NCI-H524 (cell line): ENCODE measurements around the gene ZNF24.
A peak's percentile ranks its signal among the peaks of the same experiment; 100 is the strongest.

Experiments
- DNase-seq, 2 experiments: peaks; one replicate each; lab custom pipeline; 2025; lab: John Stamatoyannopoulos, UW

ZNF24 gene

GRCh38 chr18:35296060-35296459 lies 48.2 kb downstream of the ZNF24 start:
- DNase-seq: no peak

GRCh38 chr18:35291166-35291565 lies 53.1 kb downstream of the ZNF24 start:
- no peak for DNase-seq

- peak; percentile 90 to 91 for DNase-seq
These were observed 54.0 kb downstream of the ZNF24 start, which contains the start of gene ZSCAN30 for GRCh38 chr18:35290094-35290735. TSS of gene ZSCAN30 (minus strand) at chr18:35290229. CDS start at chr18:35264352, 25,877 bp downstream.

- no peak for DNase-seq
These were observed 54.5 kb downstream of the ZNF24 start for GRCh38 chr18:35289727-35290093.

- DNase-seq: peak in 1 of 2 experiments; percentile 20
These were observed 54.9 kb downstream of the ZNF24 start for GRCh38 chr18:35289293-35289692.

GRCh38 chr18:35284841-35285240 lies 59.4 kb downstream of the ZNF24 start:
- peak; percentile 16 to 38 for DNase-seq

GRCh38 chr18:35283923-35284794 lies 60.1 kb downstream of the ZNF24 start:
- DNase-seq: no peak

GRCh38 chr18:35282353-35282752 lies 61.9 kb downstream of the ZNF24 start:
- no peak for DNase-seq
